K562 (cell line): ENCODE results near the gene GLYATL1. TPM values are rescaled to one million over a fixed set of nuclear protein-coding genes. Genes with fewer than 3 reads are reported as not detected.

Experiments
- ATAC-seq: fragments of 200-7000 bp; cut with Tn5 transposase; 3 replicates; pipeline ENCODE4 v1.9.1; 2020; ENCODE audit warnings: moderate library complexity
- BruUV-seq: library from RNA; stranded (reverse); fragments of 400-500 nt; replicated peaks from 2 replicates; lab custom pipeline; 2021; lab: Mats Ljungman, UMichigan
- CTCF ChIA-PET: fragments of 300-600 bp; formaldehyde crosslinking; extraction: SDS; loops from one replicate; lab custom pipeline; 2021; ENCODE audit warnings: low intra/inter-chr PET ratio; lab: Yijun Ruan, JAX
- POLR2A ChIA-PET: fragments of 300-600, 350-650 bp; sonication (Branson Sonifier 250); formaldehyde crosslinking; extraction: SDS; loops from one replicate; lab custom pipeline; 2021; ENCODE audit warnings: antibody characterized with exemption, inconsistent platforms; lab: Yijun Ruan, JAX
- DNase-seq, 4 experiments: peaks; one replicate each; pipeline versions ENCODE4 v3.0.0 to v3.0.0-alpha.2; 2011 to 2018; ENCODE audit warnings: low spot score in 3 of 4, mixed read lengths in 3 of 4; ENCODE audit errors: extremely low read depth in 1 of 4
- FAIRE-seq: peaks from 2 replicates; lab custom pipeline; 2011; peaks lifted over from hg19 to GRCh38; lab: Jason Lieb, UNC
- H2AFZ ChIP-seq: 2 replicates; pipeline ENCODE4 v1.6.0; 2011; ENCODE audit warnings: low read depth, low read length, control low read depth, inconsistent platforms
- H3K27ac ChIP-seq: fragments of 200-600 bp; 3 replicates; pipeline ENCODE4 v1.8.0; 2011; ENCODE audit warnings: low read depth, mild to moderate bottlenecking, control low read depth, inconsistent platforms, low read length, moderate library complexity, mixed read lengths; ENCODE audit errors: extremely low read depth
- H3K27me3 ChIP-seq, 2 experiments: fragments of 300-600 bp in 1 of 2; 2 replicates in 1 of 2; 3 replicates in 1 of 2; pipeline versions ENCODE4 v1.6.0 to v1.8.0; 2011; ENCODE audit warnings: inconsistent platforms in 2 of 2, low read length in 2 of 2, mild to moderate bottlenecking in 1 of 2, mixed read lengths in 1 of 2, moderate library complexity in 1 of 2; ENCODE audit not compliant: control insufficient read depth in 2 of 2, insufficient read depth in 2 of 2
- H3K36me3 ChIP-seq: fragments of 300-600 bp; 3 replicates; pipeline ENCODE4 v1.8.0; 2011; ENCODE audit warnings: mild to moderate bottlenecking, low read length, inconsistent platforms; ENCODE audit not compliant: control insufficient read depth, insufficient read depth
- H3K4me1 ChIP-seq, 2 experiments: fragments of 200-600 bp in 1 of 2; replicated peaks in 1 of 2; 2 replicates in 1 of 2; 3 replicates in 1 of 2; pipeline versions ENCODE4 v1.5.1 to v1.8.0; 2011; ENCODE audit warnings: inconsistent platforms in 2 of 2, low read length in 2 of 2, mild to moderate bottlenecking in 1 of 2, mixed read lengths in 1 of 2, moderate library complexity in 1 of 2; ENCODE audit not compliant: control insufficient read depth in 2 of 2, insufficient read depth in 2 of 2
- H3K4me2 ChIP-seq: 2 replicates; pipeline ENCODE4 v1.6.1; 2011; ENCODE audit warnings: low read length, control low read depth, inconsistent platforms, mixed read lengths; ENCODE audit not compliant: insufficient read depth
- H3K4me3 ChIP-seq: fragments of 200-600 bp; sonication (generic), shearing (Covaris generic); 2 replicates; pipeline ENCODE4 v1.5.1; 2016; ENCODE audit warnings: control low read depth, inconsistent platforms
- H3K79me2 ChIP-seq: fragments of 200-600 bp; 3 replicates; pipeline ENCODE4 v1.8.0; 2011; ENCODE audit warnings: low read length, inconsistent platforms; ENCODE audit not compliant: control insufficient read depth, insufficient read depth
- H3K9ac ChIP-seq, 2 experiments: 2 replicates each; pipeline versions ENCODE4 v1.6.0 to v1.6.1; 2011; ENCODE audit warnings: low read depth in 2 of 2, low read length in 2 of 2, control low read depth in 1 of 2, inconsistent platforms in 1 of 2, mild to moderate bottlenecking in 1 of 2, mixed read lengths in 1 of 2; ENCODE audit not compliant: insufficient read depth in 1 of 2
- H3K9me1 ChIP-seq: one replicate; pipeline ENCODE4 v1.6.0; 2011; ENCODE audit warnings: inconsistent platforms, mild to moderate bottlenecking, low read length, moderate library complexity; ENCODE audit not compliant: control insufficient read depth, insufficient read depth
- H3K9me3 ChIP-seq: replicated peaks from 2 replicates; pipeline ENCODE4 v1.5.1; 2011; ENCODE audit warnings: low read depth, low read length, inconsistent platforms; ENCODE audit not compliant: control insufficient read depth, insufficient read depth
- H4K20me1 ChIP-seq: replicated peaks from 2 replicates; pipeline ENCODE4 v1.6.1; 2011; ENCODE audit warnings: low read length, inconsistent platforms, mixed read lengths; ENCODE audit not compliant: control insufficient read depth, insufficient read depth
- CTCF ChIP-seq, 3 experiments: IDR thresholded peaks in 2 of 3; conservative IDR thresholded peaks in 1 of 3; 2 replicates each; pipeline ENCODE4 v1.5.1; 2011 to 2012; ENCODE audit warnings: low read length in 3 of 3, mild to moderate bottlenecking in 3 of 3, control low read depth in 2 of 3, improper control_type of control experiment in 1 of 3, inconsistent platforms in 1 of 3, low read depth in 1 of 3, mixed read lengths in 1 of 3, moderate library complexity in 1 of 3; ENCODE audit not compliant: insufficient read depth in 2 of 3
- DACH1 ChIP-seq: fragments of 450-650 bp; IDR thresholded peaks from 2 replicates; pipeline ENCODE4 v1.6.1; 2018; ENCODE audit not compliant: partially characterized antibody
- DDX20 ChIP-seq: fragments of 450-650 bp; IDR thresholded peaks from 2 replicates; pipeline ENCODE4 v1.6.1; 2016; ENCODE audit warnings: missing genetic modification characterization, low read depth, mild to moderate bottlenecking, missing compliant biosample characterization, moderate library complexity
- ELF2 ChIP-seq: fragments of 250-450 bp; sonication (Bioruptor Pico); IDR thresholded peaks from 2 replicates; pipeline ENCODE4 v1.5.0; 2021; ENCODE audit warnings: mild to moderate bottlenecking
- ETS1 ChIP-seq: conservative IDR thresholded peaks from 2 replicates; pipeline ENCODE4 v1.6.1; 2011; ENCODE audit warnings: low read depth, mild to moderate bottlenecking, low read length; ENCODE audit not compliant: control insufficient read depth
- GTF2B ChIP-seq: IDR thresholded peaks from 2 replicates; pipeline ENCODE4 v1.6.1; 2011; ENCODE audit not compliant: insufficient read length; ENCODE audit errors: extremely low read depth
- HMG20B ChIP-seq: fragments of 250-450 bp; sonication (Bioruptor Pico); IDR thresholded peaks from 2 replicates; pipeline ENCODE4 v1.5.0; 2021; ENCODE audit warnings: mild to moderate bottlenecking
- MAZ ChIP-seq, 2 experiments: fragments of 450-650 bp in 1 of 2; sonication (generic) in 1 of 2; formaldehyde crosslinking; IDR thresholded peaks in 1 of 2; conservative IDR thresholded peaks in 1 of 2; 2 replicates each; pipeline versions ENCODE4 v1.4.0 to v1.5.0; 2020; ENCODE audit warnings: mild to moderate bottlenecking in 1 of 2, missing genetic modification reagents in 1 of 2
- RAD21 ChIP-seq, 2 experiments: fragments of 250-450 bp in 1 of 2; fragments of 450-650 bp in 1 of 2; sonication (Bioruptor Pico) in 1 of 2; formaldehyde crosslinking in 1 of 2; IDR thresholded peaks in 1 of 2; conservative IDR thresholded peaks in 1 of 2; 2 replicates each; pipeline versions ENCODE4 v1.4.0 to v1.8.0; 2020 to 2022; ENCODE audit warnings: mild to moderate bottlenecking in 2 of 2, moderate library complexity in 1 of 2
- SMC3 ChIP-seq: conservative IDR thresholded peaks from 2 replicates; pipeline ENCODE4 v1.6.1; 2011; ENCODE audit warnings: low read depth, low read length, improper control_type of control experiment; ENCODE audit not compliant: insufficient read depth
- THAP7 ChIP-seq: fragments of 250-450 bp; sonication (Bioruptor Pico); IDR thresholded peaks from 2 replicates; pipeline ENCODE4 v1.5.0; 2021
- ZBTB5 ChIP-seq: fragments of 450-650 bp; IDR thresholded peaks from 2 replicates; pipeline ENCODE4 v1.6.1; 2017; ENCODE audit warnings: antibody characterized with exemption
- WGBS: fragments of 100-300 bp; shearing (Covaris generic); methylation state at CpG from one replicate; pipeline ENCODE4 v1.1.6; 2016; ENCODE audit warnings: low coverage, mixed read lengths; ENCODE audit not compliant: insufficient coverage; ENCODE audit errors: missing lambda C conversion rate; 5-methylcytosine and 5-hydroxymethylcytosine counted together
- in situ Hi-C: fragments of 300-500 bp; cut with MboI; formaldehyde crosslinking; loops from 4 replicates; pipeline ENCODE4 v1.15.0; 2018; ENCODE audit warnings: inconsistent platforms, mixed read lengths
- intact Hi-C: fragments of 100-400 bp; cut with micrococcal nuclease; formaldehyde crosslinking; loops from 2 replicates; pipeline ENCODE4 v1.14.2; 2022
- polyA plus RNA-seq, 8 experiments: library from polyadenylated mRNA; depleted of rRNA in 4 of 8; stranded (reverse) in 5 of 8; unstranded in 3 of 8; fragments of >200 nt; fragmentation: Nextera tagmentation in 2 of 8; fragmentation: Illumina TruSeq in 1 of 8; extraction: Ambion mirVana in 2 of 8; extraction: Trizol in 1 of 8; gene quantifications; 2 replicates each; pipeline versions ENCODE4 v1.2.1 to v1.2.3, GENCODE V29; 2011 to 2014; ENCODE audit warnings: inconsistent platforms in 1 of 8, missing spikeins in 1 of 8
- total RNA-seq, 7 experiments: library from RNA; depleted of rRNA in 6 of 7; stranded (reverse); fragments of >200 nt in 6 of 7; fragmentation: Illumina TruSeq in 2 of 7; extraction: Trizol in 2 of 7; gene quantifications; 2 replicates each; pipeline versions ENCODE4 v1.2.1 to v1.2.3, GENCODE V29; 2011 to 2021; ENCODE audit warnings: low replicate concordance in 1 of 7

The GLYATL1 gene
- total and polyA plus RNA-seq, 9 of the 15 experiments (the other 6 are each of a cell fraction or from before 2014, with no cell fraction given): not detected

- Histone ChIP-seq H3K9ac (no peak overlapping the region), H3K36me3 (no peaks in the 10 kb centered on the region), H3K4me2 (no peak overlapping the region), H3K27ac (no peak overlapping the region), H3K4me1 (no peaks in the 10 kb centered on the region), H3K9me1 (no peaks in the 10 kb centered on the region), H2AFZ (no peak overlapping the region), H3K27me3 (peaks cover 0 to 5% of the 10 kb centered on the region in 2 experiments; a peak in 1 of 5 replicates), H4K20me1 (no peaks in the 10 kb centered on the region), H3K9me3 (no peaks in the 10 kb centered on the region), H3K4me3 (no peak overlapping the region), H3K79me2 (no peaks in the 10 kb centered on the region)
- ChIA-PET POLR2A (no interaction called here), CTCF (interaction anchor here (1.4 kb wide), 1 partner anchor 178 kb away, joined by 5 read pairs; no protein-coding TSS in a partner anchor)
- in situ Hi-C loops (no loop called here), intact Hi-C loops (loop anchor here (2.0 to 5.0 kb wide), 2 partner anchors 99 to 178 kb away; no protein-coding TSS in a partner anchor)
- TF ChIP-seq HMG20B (CRISPR knock-in tag): no peak
- no peak for TF ChIP-seq GTF2B
- TF ChIP-seq ETS1: no peak
- TF ChIP-seq CTCF (IDR thresholded peaks at IDR 0.05 in 2 of 3, conservative IDR thresholded peaks at IDR 0.05 in 1 of 3; ENCODE audit: insufficient read depth in 2 of 3, low read depth in 1 of 3, low read length in 3 of 3): peak; percentile 46 to 54 (median 50); a peak in 5 of 6 replicates
- TF ChIP-seq MAZ (CRISPR knock-in tag; conservative IDR thresholded peaks at IDR 0.05 in 1 of 2, IDR thresholded peaks at IDR 0.05 in 1 of 2): peak in 1 of 2 experiments; percentile 34; a peak in 1 of 4 replicates
- no peak for TF ChIP-seq THAP7
- TF ChIP-seq RAD21 (CRISPR knock-in tag; conservative IDR thresholded peaks at IDR 0.05 in 1 of 2, IDR thresholded peaks at IDR 0.05 in 1 of 2): peak; percentile 26; a peak in 2 of 4 replicates
- no peak for TF ChIP-seq ZBTB5
- TF ChIP-seq DACH1: no peak
- TF ChIP-seq ELF2 (CRISPR knock-in tag): no peak
- 0 out of 2 replicates have a peak, but pooled peaks have one; percentile 26 for TF ChIP-seq SMC3
- no peak for TF ChIP-seq DDX20 (tag)
- FAIRE-seq (peak; percentile 80), ATAC-seq (peak; percentile 87), DNase-seq (peak; percentile 55 to 67 (median 58))
- 0% methylated on average over 2 of the region's 2 CpGs for WGBS
- BruUV-seq: no TSS peak
These were observed 19.2 kb downstream of the GLYATL1 start for GRCh38 chr11:58958500-58958899.
